Upper lobe of right lung (tissue), 1 donor: ENCODE results near the gene NAA35. TPM values are rescaled to one million over a fixed set of nuclear protein-coding genes. Genes with fewer than 3 reads are reported as not detected.

Source experiments
- ATAC-seq: fragments of 200-7000 bp; cut with Tn5 transposase; one replicate; pipeline ENCODE4 v1.9.1; 2020; ENCODE audit warnings: mild to moderate bottlenecking, moderate library complexity
- DNase-seq: peaks from one replicate; pipeline ENCODE4 v3.0.0-alpha.2; 2020
- H3K27ac ChIP-seq: fragments of 200-600 bp; one replicate; pipeline ENCODE4 v1.8.0; 2022
- H3K27me3 ChIP-seq: fragments of 200-600 bp; one replicate; pipeline ENCODE4 v1.8.0; 2022; ENCODE audit warnings: mild to moderate bottlenecking
- H3K36me3 ChIP-seq: fragments of 200-600 bp; one replicate; pipeline ENCODE4 v1.8.0; 2022
- H3K4me1 ChIP-seq: fragments of 200-600 bp; one replicate; pipeline ENCODE4 v1.8.0; 2022
- H3K4me3 ChIP-seq: fragments of 200-600 bp; one replicate; pipeline ENCODE4 v1.8.0; 2022; ENCODE audit warnings: mild to moderate bottlenecking
- H3K9me3 ChIP-seq: fragments of 200-600 bp; one replicate; pipeline ENCODE4 v1.8.0; 2022
- intact Hi-C: fragments of 100-400 bp; cut with DNase I; formaldehyde crosslinking; loops from one replicate; pipeline ENCODE4 v1.11.0; 2022
- total RNA-seq: library from RNA; stranded (reverse); fragmentation: NEBNext Ultra II Directional; extraction: Animal tissue kit (Norgen Biotek cat#: 25700); gene quantifications from one replicate; pipeline ENCODE4 v1.2.1, GENCODE V29; 2021
- TF ChIP-seq, protein P1 (sequence below): fragments of 200-600 bp; IDR thresholded peaks from one replicate; pipeline ENCODE4 v1.8.0; 2022; ENCODE audit warnings: antibody characterized with exemption
- donor health status: DM: no; HTN: yes; CAD: no; lungs with severe emphysema.

NAA35 gene
- total RNA-seq, 1 donor from 2014 or later = 20.3 TPM

- no peaks in the 10 kb centered on the region for H3K9me3 ChIP-seq
- TF ChIP-seq, protein P1, sequence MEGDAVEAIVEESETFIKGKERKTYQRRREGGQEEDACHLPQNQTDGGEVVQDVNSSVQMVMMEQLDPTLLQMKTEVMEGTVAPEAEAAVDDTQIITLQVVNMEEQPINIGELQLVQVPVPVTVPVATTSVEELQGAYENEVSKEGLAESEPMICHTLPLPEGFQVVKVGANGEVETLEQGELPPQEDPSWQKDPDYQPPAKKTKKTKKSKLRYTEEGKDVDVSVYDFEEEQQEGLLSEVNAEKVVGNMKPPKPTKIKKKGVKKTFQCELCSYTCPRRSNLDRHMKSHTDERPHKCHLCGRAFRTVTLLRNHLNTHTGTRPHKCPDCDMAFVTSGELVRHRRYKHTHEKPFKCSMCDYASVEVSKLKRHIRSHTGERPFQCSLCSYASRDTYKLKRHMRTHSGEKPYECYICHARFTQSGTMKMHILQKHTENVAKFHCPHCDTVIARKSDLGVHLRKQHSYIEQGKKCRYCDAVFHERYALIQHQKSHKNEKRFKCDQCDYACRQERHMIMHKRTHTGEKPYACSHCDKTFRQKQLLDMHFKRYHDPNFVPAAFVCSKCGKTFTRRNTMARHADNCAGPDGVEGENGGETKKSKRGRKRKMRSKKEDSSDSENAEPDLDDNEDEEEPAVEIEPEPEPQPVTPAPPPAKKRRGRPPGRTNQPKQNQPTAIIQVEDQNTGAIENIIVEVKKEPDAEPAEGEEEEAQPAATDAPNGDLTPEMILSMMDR = no peak
- ATAC-seq = no peak
- no peaks in the 10 kb centered on the region for H3K4me1 ChIP-seq
- H3K27me3 ChIP-seq = no peaks in the 10 kb centered on the region
- no peak overlapping the region for H3K4me3 ChIP-seq
- no peak for DNase-seq
- H3K27ac ChIP-seq = no peak overlapping the region
- H3K36me3 ChIP-seq = no peaks in the 10 kb centered on the region
- intact Hi-C loops = no loop called here
These were observed 41.6 kb upstream of the NAA35 start for GRCh38 chr9:85899388-85899787.

GRCh38 chr9:85900504-85901201, 40.3 kb upstream of the NAA35 start:
- Histone ChIP-seq H3K27ac (no peak overlapping the region), H3K36me3 (no peaks in the 10 kb centered on the region), H3K4me3 (no peak overlapping the region), H3K4me1 (no peaks in the 10 kb centered on the region), H3K9me3 (no peaks in the 10 kb centered on the region), H3K27me3 (no peaks in the 10 kb centered on the region)
- DNase-seq (no peak), ATAC-seq (peak; percentile 76)
- intact Hi-C loops = no loop called here
- TF ChIP-seq, protein P1 = peak; percentile 52

DNA sequence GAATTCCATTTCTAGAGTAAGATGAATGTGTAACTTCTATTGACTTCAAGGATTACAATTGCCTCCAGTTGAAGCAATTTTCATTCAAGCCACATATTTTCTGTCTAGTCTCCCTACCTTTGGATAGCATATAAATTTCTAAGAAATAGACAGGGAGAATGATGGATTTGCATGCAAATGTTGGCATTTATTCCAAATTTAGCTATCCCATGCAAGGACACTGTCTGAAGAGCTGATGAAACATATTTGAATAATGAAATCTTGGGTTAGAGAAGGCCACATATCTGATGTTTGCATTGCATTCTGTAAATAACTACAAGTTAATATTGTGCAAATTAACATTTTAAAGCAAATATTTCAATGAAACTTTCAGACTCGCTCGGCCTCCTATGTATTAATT, 36.0 kb upstream of the NAA35 start:
- TF ChIP-seq, protein P1 = no peak
- DNase-seq = no peak
- Histone ChIP-seq H3K27me3 (no peaks in the 10 kb centered on the region), H3K36me3 (no peaks in the 10 kb centered on the region), H3K4me3 (no peak overlapping the region), H3K27ac (no peak overlapping the region), H3K9me3 (no peaks in the 10 kb centered on the region), H3K4me1 (no peaks in the 10 kb centered on the region)
- ATAC-seq = no peak
- intact Hi-C loops = no loop called here

DNA sequence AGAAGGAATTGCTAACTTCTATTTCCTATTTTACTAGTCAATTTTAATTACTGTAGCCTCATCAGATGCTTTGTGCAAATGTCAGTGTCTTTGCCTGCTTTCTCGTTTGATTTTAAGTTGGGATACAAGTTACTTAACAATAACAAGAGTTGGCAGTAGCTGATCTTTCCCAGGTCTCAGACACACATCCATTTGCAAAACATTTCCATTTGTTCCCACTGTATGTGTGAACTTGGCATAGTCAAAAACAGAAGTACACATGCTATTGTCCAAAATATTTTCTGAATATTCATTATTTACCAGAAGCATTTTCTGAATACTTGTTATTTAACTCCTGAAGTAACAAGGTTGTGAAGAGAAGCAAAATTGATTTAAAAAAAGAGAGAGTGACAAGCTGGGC, 35.0 kb upstream of the NAA35 start:
- no peak for DNase-seq
- H3K36me3 ChIP-seq = no peaks in the 10 kb centered on the region
- TF ChIP-seq, protein P1 = no peak
- ATAC-seq = no peak
- no peaks in the 10 kb centered on the region for H3K9me3 ChIP-seq
- intact Hi-C loops = no loop called here
- H3K27ac ChIP-seq = no peak overlapping the region
- H3K27me3 ChIP-seq = no peaks in the 10 kb centered on the region
- H3K4me3 ChIP-seq = no peak overlapping the region
- H3K4me1 ChIP-seq = no peaks in the 10 kb centered on the region

GRCh38 chr9:85909390-85909789, 31.6 kb upstream of the NAA35 start:
- ATAC-seq (no peak), DNase-seq (no peak)
- H3K4me1 ChIP-seq = no peaks in the 10 kb centered on the region
- no peaks in the 10 kb centered on the region for H3K9me3 ChIP-seq
- H3K36me3 ChIP-seq = no peaks in the 10 kb centered on the region
- intact Hi-C loops = no loop called here
- H3K4me3 ChIP-seq = no peak overlapping the region
- no peak overlapping the region for H3K27ac ChIP-seq
- H3K27me3 ChIP-seq = no peaks in the 10 kb centered on the region
- TF ChIP-seq, protein P1 = no peak

DNA sequence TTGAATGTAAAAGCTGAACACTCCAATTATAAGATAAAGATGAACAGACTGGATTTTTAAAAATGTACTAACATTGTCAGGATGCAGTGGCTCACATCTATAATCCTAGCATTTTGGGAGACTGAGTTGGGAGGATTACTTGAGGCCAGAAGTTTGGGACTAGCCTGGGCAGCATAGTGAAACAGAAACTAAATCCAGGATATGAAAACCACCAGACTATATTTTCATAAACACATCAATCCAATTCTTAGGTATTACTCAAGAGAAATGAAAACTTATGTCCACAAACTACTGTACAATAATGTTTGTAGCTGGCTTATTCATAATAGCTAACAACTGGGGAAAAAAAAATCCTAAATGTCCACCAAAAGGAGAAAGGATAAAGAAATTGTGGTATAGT, 26.8 kb upstream of the NAA35 start:
- Histone ChIP-seq H3K36me3 (no peaks in the 10 kb centered on the region), H3K27ac (no peak overlapping the region), H3K4me1 (no peaks in the 10 kb centered on the region), H3K4me3 (no peak overlapping the region), H3K27me3 (no peaks in the 10 kb centered on the region), H3K9me3 (no peaks in the 10 kb centered on the region)
- no peak for ATAC-seq
- intact Hi-C loops = no loop called here
- TF ChIP-seq, protein P1 = no peak
- no peak for DNase-seq
